Stimulated activated CD8-positive, alpha-beta memory T cell treated with anti-CD3 and anti-CD28 coated beads, Interleukin-12 subunit alpha, Interleukin-12 subunit beta, amount 100 ng/mL, for 24 hours (primary cell): ENCODE data around the gene PLAU.

Experiments used
- DNase-seq: peaks from one replicate; pipeline ENCODE4 v3.0.0-alpha.2; 2020; ENCODE audit errors: extremely low read depth

Gene PLAU

DNA sequence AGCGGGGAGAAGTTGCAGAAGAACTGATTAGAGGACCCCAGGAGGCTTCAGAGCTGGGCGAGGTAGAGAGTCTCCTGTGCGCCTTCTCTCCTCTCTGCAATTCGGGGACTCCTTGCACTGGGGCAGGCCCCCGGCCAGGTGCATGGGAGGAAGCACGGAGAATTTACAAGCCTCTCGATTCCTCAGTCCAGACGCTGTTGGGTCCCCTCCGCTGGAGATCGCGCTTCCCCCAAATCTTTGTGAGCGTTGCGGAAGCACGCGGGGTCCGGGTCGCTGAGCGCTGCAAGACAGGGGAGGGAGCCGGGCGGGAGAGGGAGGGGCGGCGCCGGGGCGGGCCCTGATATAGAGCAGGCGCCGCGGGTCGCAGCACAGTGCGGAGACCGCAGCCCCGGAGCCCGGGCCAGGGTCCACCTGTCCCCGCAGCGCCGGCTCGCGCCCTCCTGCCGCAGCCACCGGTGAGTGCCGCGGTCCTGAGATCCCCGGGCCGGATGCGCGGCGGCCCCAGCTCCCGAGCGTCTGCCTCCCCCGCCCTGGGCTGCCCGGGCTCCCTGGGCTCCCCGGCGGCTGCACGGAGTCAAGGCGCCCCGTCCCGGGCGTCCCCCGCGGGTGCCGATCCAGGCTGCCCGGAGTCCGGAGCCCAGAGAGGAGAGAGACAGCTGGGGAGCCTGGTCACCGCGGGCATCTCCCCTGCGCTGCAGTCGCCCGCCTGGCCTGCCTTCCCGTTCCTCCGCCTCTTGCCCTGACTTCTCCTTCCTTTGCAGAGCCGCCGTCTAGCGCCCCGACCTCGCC lies at the start of gene PLAU:
Gene PLAU (plus strand): TSS at position 369 of the 789 bp plus-strand sequence. CDS start 424 bp downstream, outside the sequence.
- no peak for DNase-seq

DNA sequence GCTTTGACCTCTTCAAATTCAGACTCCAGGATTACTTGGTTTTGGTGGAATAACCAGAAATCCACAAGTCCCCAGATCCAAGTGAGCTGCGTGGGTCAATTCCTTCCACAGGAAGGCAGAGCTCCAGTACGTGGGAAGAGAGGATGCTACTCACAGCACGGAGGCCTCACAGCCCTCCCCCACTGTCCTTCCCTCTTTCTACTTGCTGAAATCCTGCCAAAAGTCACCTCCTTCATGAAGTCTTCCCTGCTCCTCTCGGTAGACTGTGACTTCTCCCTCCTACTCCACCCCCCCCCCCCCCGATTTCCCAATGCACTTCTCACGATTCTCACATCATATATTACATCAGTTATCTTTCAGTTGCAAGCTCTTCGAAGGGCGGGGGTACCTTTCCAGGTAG lies 48.9 kb upstream of the PLAU start:
- DNase-seq: no peak

DNA sequence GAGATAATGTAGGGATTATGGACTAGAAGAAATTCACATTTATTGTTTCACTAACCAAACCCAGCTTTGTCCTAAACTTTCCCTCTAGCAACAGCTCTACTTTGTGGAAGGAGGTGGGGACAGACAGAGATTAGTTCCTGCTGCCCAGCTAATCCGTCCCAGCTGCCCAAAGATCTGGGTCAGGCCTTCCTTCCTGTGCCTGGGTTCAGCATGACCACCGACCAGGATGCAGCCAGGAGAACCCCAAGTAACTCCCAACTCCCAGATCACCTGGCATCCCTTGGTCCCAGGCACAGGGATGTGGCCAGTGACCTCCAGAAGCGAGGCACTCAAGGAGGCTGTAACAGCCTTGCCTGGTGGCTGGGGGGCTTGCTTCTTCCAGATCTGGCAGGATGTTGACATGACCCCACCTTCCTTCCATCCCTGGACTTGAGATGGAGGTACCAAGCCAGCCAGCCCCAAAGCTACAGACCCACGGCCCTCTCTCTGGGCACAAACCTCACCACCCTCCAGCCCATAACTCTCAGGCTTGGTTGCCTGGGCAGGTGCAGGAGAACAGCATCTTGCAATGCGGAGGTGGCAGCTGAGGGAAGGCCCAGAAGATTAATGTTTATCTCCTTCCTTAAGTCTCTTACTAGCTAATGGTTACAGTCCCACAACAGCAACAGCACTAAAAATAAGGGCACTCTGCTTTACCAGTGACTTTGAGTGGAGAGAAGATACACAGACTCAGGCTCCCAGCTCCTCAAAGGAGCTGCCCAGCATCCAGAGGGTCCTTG lies 47.7 kb upstream of the PLAU start:
- DNase-seq: no peak

GRCh38 chr10:73864229-73864628 lies 46.7 kb upstream of the PLAU start:
- no peak for DNase-seq

GRCh38 chr10:73865107-73865458 lies 45.8 kb upstream of the PLAU start:
- no peak for DNase-seq

DNA sequence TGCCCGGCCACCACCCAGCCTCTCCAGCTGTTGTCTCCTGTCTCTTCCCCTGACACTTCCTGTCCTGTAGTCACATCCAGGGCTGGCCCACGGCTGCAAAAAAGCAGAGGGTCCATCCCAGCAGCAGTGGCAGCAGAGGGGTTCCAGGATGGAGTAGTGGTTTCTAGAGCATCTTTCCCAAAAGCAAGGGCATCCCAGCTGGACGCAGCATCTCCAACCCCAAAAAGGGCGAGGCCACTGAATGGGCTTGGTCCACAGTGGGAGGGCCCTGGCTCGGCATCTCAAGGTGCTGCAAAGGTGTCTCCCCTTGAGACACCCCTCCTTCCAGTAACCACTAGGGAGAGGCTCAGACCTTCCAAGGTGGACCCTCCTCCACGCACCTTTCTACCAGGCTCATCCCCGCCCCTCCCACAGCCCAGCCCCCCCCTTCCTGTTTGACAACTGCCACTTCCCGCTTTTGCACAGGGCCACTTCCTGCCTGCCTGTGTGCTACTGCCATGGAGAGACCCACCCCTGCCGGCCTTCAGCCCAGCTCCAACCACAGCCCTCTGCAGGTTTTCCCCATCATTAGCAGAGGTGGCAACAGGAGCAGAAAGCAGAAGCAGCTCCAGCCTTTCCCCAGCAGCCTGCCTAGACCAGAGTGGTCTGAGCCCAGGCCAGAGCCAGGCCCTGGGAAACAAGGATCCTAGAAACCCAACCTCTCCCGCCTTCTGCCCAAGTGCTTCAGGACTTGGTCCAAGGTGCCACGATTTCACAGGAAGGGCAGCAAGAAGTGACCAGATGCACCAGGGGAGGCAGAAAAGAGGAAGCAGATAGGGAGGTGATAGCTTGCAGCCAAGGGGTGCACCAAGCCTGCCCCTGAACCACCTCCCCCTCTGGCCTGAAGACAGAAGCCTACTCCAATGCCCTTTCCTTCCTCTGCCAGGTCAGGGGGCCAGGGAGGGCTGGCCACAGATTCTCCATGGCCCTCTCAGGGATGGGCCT lies 45.2 kb upstream of the PLAU start:
- DNase-seq: no peak

- DNase-seq: no peak
Measured at GRCh38 chr10:73866621-73867020, 44.3 kb upstream of the PLAU start.

DNA sequence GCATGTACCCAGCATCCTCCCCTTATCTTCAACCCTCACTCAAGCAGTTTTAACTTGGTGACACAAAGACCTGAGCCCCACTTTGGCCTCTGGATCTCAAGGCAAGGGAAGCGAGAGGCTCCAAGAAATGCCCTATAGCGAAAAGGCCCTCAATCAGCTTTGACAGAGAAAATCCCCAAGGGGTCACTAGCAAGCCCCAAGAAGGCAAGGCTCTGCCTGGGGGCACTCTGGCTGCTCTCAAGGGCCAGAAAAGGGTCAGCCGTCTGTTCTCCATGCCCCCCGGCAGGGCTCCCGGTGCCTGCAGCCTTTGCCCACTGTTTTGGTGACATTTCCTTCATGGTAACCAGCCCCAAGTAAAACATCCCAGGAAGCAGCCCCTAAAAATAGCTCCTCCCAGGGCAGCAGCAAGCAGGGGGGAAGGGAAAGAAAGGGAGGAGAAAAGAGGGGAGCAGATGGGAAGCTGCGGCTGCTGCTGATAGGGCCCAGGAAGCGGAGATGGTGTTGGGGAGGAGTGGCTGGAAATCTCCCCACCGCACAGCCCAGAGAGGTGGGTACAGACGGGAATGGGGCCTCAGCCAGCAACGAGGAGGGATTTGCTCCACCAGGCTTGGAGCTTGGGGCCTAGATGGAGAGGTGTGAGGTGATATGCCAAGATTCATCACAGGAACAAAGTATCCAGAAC lies 43.7 kb upstream of the PLAU start:
- DNase-seq: no peak

DNA sequence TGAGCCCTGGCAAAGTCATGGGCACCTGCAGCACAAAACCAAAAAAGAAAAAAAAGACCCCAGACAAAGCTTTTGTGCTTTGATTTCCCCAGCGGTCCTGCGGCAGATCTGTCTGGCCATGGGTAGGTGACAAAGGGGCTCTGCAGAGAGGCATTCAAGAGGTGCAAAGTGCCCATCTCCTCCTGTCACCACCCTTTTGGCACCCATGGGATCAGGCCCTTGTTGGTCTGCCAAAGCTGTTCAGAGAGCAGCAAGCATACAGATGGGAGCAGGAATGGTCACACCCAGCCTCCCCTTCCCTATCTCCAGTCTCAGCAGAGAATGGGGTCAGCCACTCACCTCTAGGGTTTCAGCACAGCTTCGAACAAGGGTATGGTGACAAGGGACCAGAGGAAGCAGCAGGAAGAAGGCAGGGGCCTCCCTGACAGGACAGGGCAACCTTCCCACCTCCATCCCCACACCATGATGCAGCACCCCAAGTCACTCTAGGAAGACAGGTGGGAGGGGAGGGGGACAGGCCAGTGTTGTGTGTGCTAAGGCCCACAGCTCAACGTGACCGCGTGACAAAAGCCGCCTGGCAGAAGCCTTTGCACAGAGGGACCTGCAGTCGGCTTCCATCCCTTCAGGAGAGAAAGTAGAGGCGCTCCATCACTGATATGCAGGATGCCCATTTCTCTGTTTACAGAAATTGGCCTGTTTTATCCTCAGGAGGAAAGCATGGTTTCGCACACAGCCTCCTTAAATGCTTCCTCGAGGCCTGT lies 42.9 kb upstream of the PLAU start:
- DNase-seq: no peak

DNA sequence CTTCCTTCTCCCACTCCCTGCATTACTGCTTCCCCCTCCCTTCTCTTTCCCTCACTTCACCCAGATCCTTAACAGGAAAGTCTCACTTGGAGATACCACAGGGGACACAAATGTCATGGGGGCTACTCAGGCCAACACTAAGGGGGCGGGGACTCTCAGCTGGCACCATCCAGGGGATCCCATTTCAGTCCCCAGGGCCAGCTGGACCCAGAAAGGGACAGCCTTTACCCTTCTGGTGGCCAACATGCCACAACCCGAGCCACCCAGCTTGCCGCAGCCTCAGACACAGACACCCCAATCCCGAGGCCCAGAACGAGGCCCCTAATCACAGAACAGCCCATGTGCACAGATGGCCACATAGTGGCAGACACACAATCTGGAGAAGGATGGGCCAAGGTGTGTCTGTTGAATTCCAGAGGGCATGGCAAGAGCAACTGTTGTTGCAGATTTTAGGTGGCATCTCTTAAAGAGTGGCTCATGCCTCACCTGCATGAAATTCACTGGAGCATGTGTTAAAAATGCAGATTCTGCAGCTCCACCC lies 42.2 kb upstream of the PLAU start:
- DNase-seq: no peak

- DNase-seq: no peak
Measured at GRCh38 chr10:73871295-73872189, 39.4 kb upstream of the PLAU start.

DNA sequence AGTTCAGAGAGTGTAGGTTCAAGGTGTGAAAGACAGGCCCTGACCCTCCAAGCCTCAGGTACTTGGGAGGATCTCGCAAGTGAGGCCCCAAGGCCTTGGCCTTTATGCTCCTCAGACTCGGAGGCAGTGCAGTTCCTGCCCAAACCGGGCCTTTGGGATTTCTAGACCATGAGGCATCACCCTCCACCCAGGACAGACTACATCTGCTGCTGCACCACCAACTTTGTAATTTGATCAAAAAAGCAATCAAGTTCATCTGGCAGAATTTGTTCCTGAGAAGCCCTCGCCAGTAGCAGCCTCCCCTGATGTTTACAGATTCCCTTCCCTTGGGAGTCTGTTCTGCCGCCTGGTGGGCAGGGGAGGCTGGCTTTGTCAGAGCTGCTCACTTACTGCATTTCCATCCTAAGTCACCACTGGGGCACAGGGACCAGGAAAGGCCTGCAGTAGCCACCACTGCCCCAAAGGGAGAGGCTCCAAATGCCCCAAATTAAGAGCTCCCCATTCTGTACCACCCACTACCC lies 38.7 kb upstream of the PLAU start:
- DNase-seq: no peak

GRCh38 chr10:73873142-73873837 lies 37.6 kb upstream of the PLAU start:
- no peak for DNase-seq

DNA sequence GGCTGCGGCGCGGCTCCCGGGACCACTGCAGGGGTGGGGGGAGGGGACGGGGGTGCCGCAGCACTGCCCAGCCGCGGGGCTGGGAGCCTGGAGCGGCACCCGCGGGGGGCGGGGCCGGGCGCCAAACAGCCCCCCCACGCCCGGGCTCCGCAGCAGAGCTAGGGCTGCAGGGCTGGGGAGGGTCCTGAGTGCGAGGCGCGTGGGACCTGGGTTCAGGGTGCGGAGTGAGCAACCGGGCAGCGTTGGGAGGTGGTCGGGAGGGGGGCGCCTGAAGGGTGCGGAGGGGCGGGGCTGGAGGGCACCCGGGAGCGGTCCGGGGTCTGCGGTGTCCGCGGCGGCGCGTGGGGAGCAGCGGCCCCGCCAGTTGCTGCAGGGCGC lies 37.1 kb upstream of the PLAU start:
- no peak for DNase-seq

GRCh38 chr10:73874267-73875138 lies 36.4 kb upstream of the PLAU start, which contains the start of gene CAMK2G:
Gene CAMK2G (minus strand): TSS chr10:73874555. CDS start chr10:73874461, 94 bp downstream.
- DNase-seq: peak; percentile 55

DNA sequence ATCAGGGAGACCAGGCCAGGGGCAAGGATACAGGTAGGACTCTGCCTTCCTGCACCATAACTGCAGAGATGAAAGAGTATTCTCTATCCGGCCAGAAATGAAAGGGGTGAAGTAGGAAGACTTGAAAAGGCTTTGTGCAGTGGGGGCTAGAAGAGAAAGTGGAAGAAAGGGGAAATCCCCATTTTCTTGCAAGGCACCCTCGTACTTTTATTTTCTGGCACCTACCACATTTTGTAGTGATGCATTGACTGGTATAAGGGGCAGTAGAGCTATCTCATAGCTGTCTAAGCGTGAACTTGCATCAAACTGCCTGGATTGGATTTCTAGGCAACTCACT lies 35.8 kb upstream of the PLAU start:
- DNase-seq: no peak

GRCh38 chr10:73876157-73876556 lies 34.8 kb upstream of the PLAU start:
- DNase-seq: no peak

GRCh38 chr10:73876566-73876965 lies 34.4 kb upstream of the PLAU start:
- no peak for DNase-seq
